Ovary (tissue), 3 donors: ENCODE results near the gene LRRC8A.

Experiments used
- CTCF ChIP-seq, 3 donors: fragments of 450-650 bp in 2 of 3; fragments of 200-600 bp in 1 of 3; IDR thresholded peaks; one replicate each; pipeline versions ENCODE4 v1.5.1 to v1.8.0; 2016 to 2022; ENCODE audit warnings: antibody characterized with exemption in 3 of 3, mild to moderate bottlenecking in 1 of 3
- EP300 ChIP-seq: sonication (generic); formaldehyde crosslinking; IDR thresholded peaks from one replicate; pipeline ENCODE4 v1.6.1; 2017; ENCODE audit warnings: antibody characterized with exemption
- POLR2A ChIP-seq: fragments of 450-650 bp; IDR thresholded peaks from one replicate; pipeline ENCODE4 v1.6.1; 2017; ENCODE audit warnings: antibody characterized with exemption, mild to moderate bottlenecking, moderate library complexity
- donor health status: DM: no; HTN: no; CAD: no.

GRCh38 chr9:128940946-128941755 lies 59.2 kb downstream of the LRRC8A start:
- no peak for TF ChIP-seq CTCF (IDR thresholded peaks at IDR 0.05)
- no peak for TF ChIP-seq POLR2A
- TF ChIP-seq EP300, result no peak
